A673 (cell line): ENCODE results near the gene ACAD9. TPM values are rescaled to one million over a fixed set of nuclear protein-coding genes. Genes with fewer than 3 reads are reported as not detected.

Source experiments
- BruUV-seq: library from RNA; stranded (reverse); fragments of 400-500 nt; replicated peaks from 2 replicates; lab custom pipeline; 2021; lab: Mats Ljungman, UMichigan
- CTCF ChIA-PET: fragments of 300-600 bp; sonication (Branson Sonifier 250); formaldehyde crosslinking; loops from one replicate; lab custom pipeline; 2022; ENCODE audit warnings: antibody characterized with exemption; lab: Charles Lee
- POLR2A ChIA-PET: fragments of 300-600 bp; sonication (Branson Sonifier 250); formaldehyde crosslinking; loops from one replicate; lab custom pipeline; 2022; ENCODE audit warnings: antibody characterized with exemption; ENCODE audit not compliant: low non-redundant PET; lab: Charles Lee
- DNase-seq: peaks from one replicate; pipeline ENCODE4 v3.0.0-alpha.2; 2015; ENCODE audit warnings: low spot score
- H3K27ac ChIP-seq: fragments of 200-600 bp; sonication (generic); 2 replicates; pipeline ENCODE4 v1.5.1; 2016; ENCODE audit warnings: mixed run types, low read depth, mild to moderate bottlenecking, mixed read lengths, antibody characterized with exemption, low read length; ENCODE audit not compliant: poor library complexity, severe bottlenecking
- H3K27me3 ChIP-seq: fragments of 200-600 bp; sonication (generic); replicated peaks from 2 replicates; pipeline ENCODE4 v1.6.1; 2017; ENCODE audit warnings: mixed run types, low read depth, mild to moderate bottlenecking, mixed read lengths, antibody characterized with exemption, low read length; ENCODE audit not compliant: insufficient read depth, poor library complexity
- H3K36me3 ChIP-seq: fragments of 200-600 bp; sonication (generic); 2 replicates; pipeline ENCODE4 v1.6.1; 2016; ENCODE audit warnings: mixed run types, mild to moderate bottlenecking, mixed read lengths, antibody characterized with exemption, low read length; ENCODE audit not compliant: insufficient read depth, poor library complexity, severe bottlenecking
- H3K4me1 ChIP-seq: fragments of 200-600 bp; sonication (generic); 2 replicates; pipeline ENCODE4 v1.6.1; 2017; ENCODE audit warnings: mixed run types, mild to moderate bottlenecking, mixed read lengths, antibody characterized with exemption, low read length; ENCODE audit not compliant: insufficient read depth, poor library complexity, severe bottlenecking
- H3K4me3 ChIP-seq: fragments of 200-600 bp; sonication (generic); 2 replicates; pipeline ENCODE4 v1.5.1; 2016; ENCODE audit warnings: low read depth, mixed run types, mild to moderate bottlenecking, mixed read lengths, low read length; ENCODE audit not compliant: poor library complexity, severe bottlenecking
- H3K9me3 ChIP-seq: fragments of 200-600 bp; sonication (generic); 2 replicates; pipeline ENCODE4 v1.6.1; 2016; ENCODE audit warnings: mixed run types, low read depth, mild to moderate bottlenecking, mixed read lengths, antibody characterized with exemption, low read length; ENCODE audit not compliant: poor library complexity, severe bottlenecking
- CTCF ChIP-seq: fragments of 300-800, 200-600 bp; sonication (generic); conservative IDR thresholded peaks from 2 replicates; pipeline ENCODE4 v1.5.1; 2017; ENCODE audit warnings: low read depth, mild to moderate bottlenecking, antibody characterized with exemption, low read length, moderate library complexity, mixed read lengths
- EZH2 ChIP-seq: fragments of 200-600 bp; sonication (generic); IDR thresholded peaks from 2 replicates; pipeline ENCODE4 v1.6.1; 2017; ENCODE audit warnings: borderline replicate concordance, low read depth, mild to moderate bottlenecking, mixed read lengths, antibody characterized with exemption, low read length; ENCODE audit not compliant: poor library complexity, severe bottlenecking
- intact Hi-C: fragments of 100-400 bp; cut with micrococcal nuclease; formaldehyde crosslinking; loops from one replicate; pipeline ENCODE4 v1.10.0; 2022; ENCODE audit not compliant: unreplicated experiment
- total RNA-seq: library from RNA; stranded (reverse); gene quantifications from 2 replicates; pipeline ENCODE4 v1.2.3, GENCODE V29; 2021

Gene ACAD9
- total RNA-seq, 1 experiment from 2014 or later = 54.5 TPM

GRCh38 chr3:128907706-128908445, 28.5 kb downstream of the ACAD9 start:
- no peak overlapping the region for H3K27ac ChIP-seq
- CTCF ChIA-PET = no interaction called here
- no peaks in the 10 kb centered on the region for H3K4me1 ChIP-seq
- POLR2A ChIA-PET = no interaction called here
- BruUV-seq = no TSS peak
- no peaks in the 10 kb centered on the region for H3K9me3 ChIP-seq
- H3K4me3 ChIP-seq = no peak overlapping the region
- intact Hi-C loops = no loop called here
- peaks cover 63% of the 10 kb centered on the region for H3K36me3 ChIP-seq
- no peak for TF ChIP-seq EZH2
- TF ChIP-seq CTCF = no peak
- no peak for DNase-seq
- no peaks in the 10 kb centered on the region for H3K27me3 ChIP-seq

- intact Hi-C loops = no loop called here
- no peaks in the 10 kb centered on the region for H3K27me3 ChIP-seq
- ChIA-PET CTCF (no interaction called here), POLR2A (no interaction called here)
- no peak for TF ChIP-seq EZH2
- no peak for TF ChIP-seq CTCF
- no peaks in the 10 kb centered on the region for H3K4me1 ChIP-seq
- H3K36me3 ChIP-seq = peaks cover 67% of the 10 kb centered on the region
- H3K4me3 ChIP-seq = no peak overlapping the region
- no peak overlapping the region for H3K27ac ChIP-seq
- no peak for DNase-seq
- H3K9me3 ChIP-seq = no peaks in the 10 kb centered on the region
- no TSS peak for BruUV-seq
Observed at GRCh38 chr3:128908951-128909350, 29.5 kb downstream of the ACAD9 start.

- no peak overlapping the region for H3K27ac ChIP-seq
- TF ChIP-seq EZH2 (no peak), CTCF (no peak)
- ChIA-PET POLR2A (no interaction called here), CTCF (no interaction called here)
- H3K36me3 ChIP-seq = peaks cover 61% of the 10 kb centered on the region
- BruUV-seq = no TSS peak
- no peak overlapping the region for H3K4me3 ChIP-seq
- no peaks in the 10 kb centered on the region for H3K9me3 ChIP-seq
- H3K4me1 ChIP-seq = no peaks in the 10 kb centered on the region
- no peaks in the 10 kb centered on the region for H3K27me3 ChIP-seq
- intact Hi-C loops = no loop called here
- DNase-seq = no peak
Observed at GRCh38 chr3:128910006-128910405, 30.6 kb downstream of the ACAD9 start.
